ENCODE data around the gene PLPP4.

PLPP4 gene

DNA sequence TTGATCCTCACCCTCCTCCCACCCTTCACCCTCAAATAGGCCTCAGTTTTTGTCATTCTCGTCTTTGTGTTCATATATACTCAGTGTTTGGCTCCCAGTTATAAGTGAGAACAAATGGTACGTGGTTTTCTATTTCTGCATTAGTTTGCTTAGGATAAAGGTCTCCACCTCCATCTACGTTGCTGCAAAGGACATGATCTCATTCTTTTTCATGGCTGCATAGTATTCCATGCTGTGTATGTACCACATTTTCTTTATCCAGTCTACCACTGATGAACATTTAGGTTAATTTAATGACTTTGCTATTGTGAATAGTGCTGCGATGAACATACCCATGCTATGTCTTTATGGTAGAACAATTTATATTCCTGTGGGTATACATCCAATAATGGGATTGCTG, 91.2 kb downstream of the PLPP4 start:
- Histone ChIP-seq H3K27me3 (ENCODE audit: control insufficient read depth, low read length) (0 out of 2 replicates have a peak, but pooled peaks cover 3% of the 10 kb centered on the region), H3F3A (ENCODE audit: control insufficient read depth, insufficient read depth) (no peaks in the 10 kb centered on the region), H3K36me3 (ENCODE audit: control insufficient read depth, low read length) (no peaks in the 10 kb centered on the region), H3K27ac (ENCODE audit: low read depth, low read length) (no peak overlapping the region), H3K79me2 (ENCODE audit: control insufficient read depth, low read length) (no peaks in the 10 kb centered on the region), H4K20me1 (ENCODE audit: control insufficient read depth, insufficient read depth, low read depth, low read length) (no peaks in the 10 kb centered on the region), H3K4me3 (ENCODE audit: low read length) (no peak overlapping the region), H3K4me1 (ENCODE audit: control insufficient read depth, low read length) (no peaks in the 10 kb centered on the region), H3K9me2 (replicated peaks; ENCODE audit: control insufficient read depth, low read length) (no peaks in the 10 kb centered on the region), H3K9me3 (ENCODE audit: control insufficient read depth, insufficient read depth, low read length) (no peaks in the 10 kb centered on the region), H3K4me2 (ENCODE audit: low read length) (no peak overlapping the region)
- TF ChIP-seq, protein P1, sequence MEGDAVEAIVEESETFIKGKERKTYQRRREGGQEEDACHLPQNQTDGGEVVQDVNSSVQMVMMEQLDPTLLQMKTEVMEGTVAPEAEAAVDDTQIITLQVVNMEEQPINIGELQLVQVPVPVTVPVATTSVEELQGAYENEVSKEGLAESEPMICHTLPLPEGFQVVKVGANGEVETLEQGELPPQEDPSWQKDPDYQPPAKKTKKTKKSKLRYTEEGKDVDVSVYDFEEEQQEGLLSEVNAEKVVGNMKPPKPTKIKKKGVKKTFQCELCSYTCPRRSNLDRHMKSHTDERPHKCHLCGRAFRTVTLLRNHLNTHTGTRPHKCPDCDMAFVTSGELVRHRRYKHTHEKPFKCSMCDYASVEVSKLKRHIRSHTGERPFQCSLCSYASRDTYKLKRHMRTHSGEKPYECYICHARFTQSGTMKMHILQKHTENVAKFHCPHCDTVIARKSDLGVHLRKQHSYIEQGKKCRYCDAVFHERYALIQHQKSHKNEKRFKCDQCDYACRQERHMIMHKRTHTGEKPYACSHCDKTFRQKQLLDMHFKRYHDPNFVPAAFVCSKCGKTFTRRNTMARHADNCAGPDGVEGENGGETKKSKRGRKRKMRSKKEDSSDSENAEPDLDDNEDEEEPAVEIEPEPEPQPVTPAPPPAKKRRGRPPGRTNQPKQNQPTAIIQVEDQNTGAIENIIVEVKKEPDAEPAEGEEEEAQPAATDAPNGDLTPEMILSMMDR (IDR thresholded peaks at IDR 0.05; ENCODE audit: low read depth, low read length, poor library complexity, severe bottlenecking) = no peak
- no peak for TF ChIP-seq EZH2phosphoT487 (IDR thresholded peaks at IDR 0.05; ENCODE audit: borderline replicate concordance, low read length)

DNA sequence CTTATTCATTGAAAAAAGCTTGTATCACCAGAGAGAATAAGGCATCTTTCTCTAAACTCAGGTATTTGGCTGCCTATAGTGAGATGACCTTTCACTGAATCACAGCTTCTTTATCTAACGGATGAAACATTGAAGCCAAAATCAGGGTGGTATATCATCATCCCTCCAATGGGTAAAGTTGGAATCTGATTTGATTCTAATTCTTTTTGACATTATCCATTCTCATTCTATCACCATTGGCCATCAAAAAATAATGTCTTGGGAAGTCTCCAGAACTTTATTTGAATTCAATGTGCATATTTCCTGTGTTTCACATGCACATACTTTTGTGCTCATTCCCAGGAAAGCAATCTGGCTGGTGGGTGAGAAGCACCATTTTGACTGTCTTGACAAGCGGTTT, 95.2 kb downstream of the PLPP4 start:
- Histone ChIP-seq H3F3A (ENCODE audit: control insufficient read depth, insufficient read depth) (no peaks in the 10 kb centered on the region), H3K4me1 (ENCODE audit: control insufficient read depth, low read length) (no peaks in the 10 kb centered on the region), H3K9me2 (replicated peaks; ENCODE audit: control insufficient read depth, low read length) (no peaks in the 10 kb centered on the region), H3K27ac (ENCODE audit: low read depth, low read length) (no peak overlapping the region), H3K4me2 (ENCODE audit: low read length) (no peak overlapping the region), H3K4me3 (ENCODE audit: low read length) (no peak overlapping the region), H3K27me3 (ENCODE audit: control insufficient read depth, low read length) (0 out of 2 replicates have a peak, but pooled peaks cover 3% of the 10 kb centered on the region), H4K20me1 (ENCODE audit: control insufficient read depth, insufficient read depth, low read depth, low read length) (no peaks in the 10 kb centered on the region), H3K36me3 (ENCODE audit: control insufficient read depth, low read length) (no peaks in the 10 kb centered on the region), H3K79me2 (ENCODE audit: control insufficient read depth, low read length) (no peaks in the 10 kb centered on the region), H3K9me3 (ENCODE audit: control insufficient read depth, insufficient read depth, low read length) (no peaks in the 10 kb centered on the region)
- no peak for TF ChIP-seq EZH2phosphoT487 (IDR thresholded peaks at IDR 0.05; ENCODE audit: borderline replicate concordance, low read length)
- TF ChIP-seq, protein P1 (IDR thresholded peaks at IDR 0.05; ENCODE audit: low read depth, low read length, poor library complexity, severe bottlenecking) = no peak

DNA sequence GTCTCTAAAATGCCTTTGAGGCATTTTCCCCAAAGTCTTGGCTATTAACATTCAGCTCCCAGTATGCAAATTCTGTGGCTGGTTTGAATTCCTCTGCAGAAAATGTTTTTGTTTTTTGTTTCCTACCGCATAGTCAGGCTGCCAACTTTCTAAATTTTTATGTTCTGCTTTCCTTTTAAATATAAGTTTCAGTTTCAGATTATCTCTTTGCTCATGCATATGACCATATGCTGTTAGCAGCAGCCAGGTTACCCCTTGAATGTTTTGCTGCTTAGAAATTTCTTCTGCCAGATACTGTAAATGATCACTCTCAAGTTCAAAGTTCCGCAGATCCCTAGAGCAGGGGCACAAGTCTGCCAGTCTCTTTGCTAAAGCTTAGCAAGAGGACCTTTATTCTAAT, 96.9 kb downstream of the PLPP4 start:
- Histone ChIP-seq H3F3A (ENCODE audit: control insufficient read depth, insufficient read depth) (no peaks in the 10 kb centered on the region), H4K20me1 (ENCODE audit: control insufficient read depth, insufficient read depth, low read depth, low read length) (no peaks in the 10 kb centered on the region), H3K79me2 (ENCODE audit: control insufficient read depth, low read length) (no peaks in the 10 kb centered on the region), H3K36me3 (ENCODE audit: control insufficient read depth, low read length) (no peaks in the 10 kb centered on the region), H3K4me1 (ENCODE audit: control insufficient read depth, low read length) (no peaks in the 10 kb centered on the region), H3K4me3 (ENCODE audit: low read length) (no peak overlapping the region), H3K9me3 (ENCODE audit: control insufficient read depth, insufficient read depth, low read length) (no peaks in the 10 kb centered on the region), H3K27me3 (ENCODE audit: control insufficient read depth, low read length) (0 out of 2 replicates have a peak, but pooled peaks cover 3% of the 10 kb centered on the region), H3K27ac (ENCODE audit: low read depth, low read length) (no peak overlapping the region), H3K4me2 (ENCODE audit: low read length) (no peak overlapping the region), H3K9me2 (replicated peaks; ENCODE audit: control insufficient read depth, low read length) (no peaks in the 10 kb centered on the region)
- TF ChIP-seq, protein P1 (IDR thresholded peaks at IDR 0.05; ENCODE audit: low read depth, low read length, poor library complexity, severe bottlenecking) = no peak
- TF ChIP-seq EZH2phosphoT487 (IDR thresholded peaks at IDR 0.05; ENCODE audit: borderline replicate concordance, low read length) = no peak
